Body of pancreas (tissue), 4 donors: ENCODE measurements around the gene AGBL4. TPM values are rescaled to one million over a fixed set of nuclear protein-coding genes. Genes with fewer than 3 reads are reported as not detected.

ENCODE experiments used
- ATAC-seq: fragments of 150-250 bp; one replicate; pipeline ENCODE4 v1.9.1; 2016
- DNase-seq, 4 donors: peaks; one replicate each; pipeline ENCODE4 v3.0.0-alpha.2; 2019
- H3K27ac ChIP-seq, 4 donors: fragments of 200-600 bp; sonication (generic); 1 replicate in 3 of 4; 2 replicates in 1 of 4; pipeline versions ENCODE4 v1.5.1 to v1.6.1; 2016 to 2019; ENCODE audit warnings: mild to moderate bottlenecking in 1 of 4, mixed read lengths in 1 of 4, moderate library complexity in 1 of 4
- H3K27me3 ChIP-seq, 2 donors: fragments of 200-600 bp; sonication (generic); one replicate each; pipeline ENCODE4 v1.6.0; 2016; ENCODE audit warnings: mild to moderate bottlenecking in 1 of 2
- H3K36me3 ChIP-seq, 2 donors: fragments of 200-600 bp; sonication (generic); replicated peaks in 1 of 2; 2 replicates each; pipeline ENCODE4 v1.5.1; 2016; ENCODE audit warnings: low read depth in 2 of 2; ENCODE audit not compliant: insufficient read depth in 1 of 2
- H3K4me1 ChIP-seq: fragments of 200-600 bp; sonication (generic); one replicate; pipeline ENCODE4 v1.6.0; 2016
- H3K4me3 ChIP-seq, 2 donors: fragments of 200-600 bp; sonication (generic); 1 replicate in 1 of 2; 2 replicates in 1 of 2; pipeline ENCODE4 v1.5.1; 2016 to 2019
- H3K9me3 ChIP-seq, 3 donors: fragments of 200-600 bp; sonication (generic); 1 replicate in 2 of 3; 2 replicates in 1 of 3; pipeline ENCODE4 v1.5.1; 2016
- POLR2A ChIP-seq, 3 donors: fragments of 450-650 bp; IDR thresholded peaks; one replicate each; pipeline ENCODE4 v1.6.1; 2016; ENCODE audit warnings: antibody characterized with exemption in 3 of 3, mild to moderate bottlenecking in 2 of 3
- WGBS, 2 donors: methylation state at CpG; one replicate each; pipeline ENCODE4 v1.1.5; 2017; 5-methylcytosine and 5-hydroxymethylcytosine counted together
- intact Hi-C: fragments of 100-400 bp; cut with DNase I; formaldehyde crosslinking; loops from one replicate; pipeline ENCODE4 v1.15.1; 2023
- total RNA-seq, 2 donors: library from RNA; depleted of rRNA; stranded (reverse); fragments of >200 nt; gene quantifications; one replicate each; pipeline ENCODE4 v1.1.0, GENCODE V29; 2016
- TF ChIP-seq, protein P1 (sequence below), 7 experiments: fragments of 450-650 bp in 4 of 7; fragments of 200-600 bp in 3 of 7; sonication (generic) in 3 of 7; IDR thresholded peaks; one replicate each; pipeline ENCODE4 v1.5.1; 2016 to 2019; ENCODE audit warnings: antibody characterized with exemption in 7 of 7

AGBL4 gene
- total RNA-seq, 2 donors from 2014 or later = 0.33 to 0.78 TPM

DNA sequence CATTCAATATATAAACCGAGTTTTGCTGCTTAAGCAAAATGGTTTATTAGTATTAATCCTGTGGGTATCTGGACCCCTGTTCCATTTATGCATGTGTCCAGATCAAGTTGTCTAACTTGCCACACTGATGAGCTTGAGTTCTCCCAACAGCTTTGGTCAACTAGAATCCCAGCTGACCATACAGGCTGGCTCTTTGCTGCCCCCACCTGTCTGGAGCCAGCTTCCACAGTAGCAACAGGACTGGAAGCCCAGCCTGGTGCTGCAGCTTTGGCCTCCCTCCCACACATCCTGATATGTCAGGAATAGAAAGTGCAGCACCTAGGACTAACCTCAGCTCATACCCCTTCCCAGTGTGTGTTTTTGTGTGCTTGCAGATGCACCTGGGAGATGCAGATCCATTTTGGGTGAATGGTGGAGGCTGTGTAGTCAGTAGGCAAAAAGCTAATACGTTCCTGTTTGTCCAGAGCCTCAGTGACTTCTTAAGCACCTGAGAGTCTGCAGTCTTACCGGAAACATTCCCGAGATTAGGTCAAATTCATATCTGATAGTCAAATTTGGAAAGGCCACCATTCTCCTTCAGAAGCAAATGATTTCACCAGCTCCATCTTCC, 1206.1 kb downstream of the AGBL4 start:
- no peak overlapping the region for H3K27ac ChIP-seq
- 30 to 31% methylated on average over 4 of the region's 4 CpGs for WGBS, 2 donors
- no peaks in the 10 kb centered on the region for H3K9me3 ChIP-seq
- H3K4me3 ChIP-seq = no peak overlapping the region
- intact Hi-C loops = loop anchor here (10.0 kb wide), 1 partner anchor 143 kb away; no protein-coding TSS in a partner anchor
- no peaks in the 10 kb centered on the region for H3K36me3 ChIP-seq
- H3K4me1 ChIP-seq = no peaks in the 10 kb centered on the region
- ATAC-seq (peak; percentile 55), DNase-seq (peak; percentile 61 to 79 (median 64))
- no peaks in the 10 kb centered on the region for H3K27me3 ChIP-seq
- no peak for TF ChIP-seq POLR2A (IDR thresholded peaks at IDR 0.05)
- TF ChIP-seq, protein P1, sequence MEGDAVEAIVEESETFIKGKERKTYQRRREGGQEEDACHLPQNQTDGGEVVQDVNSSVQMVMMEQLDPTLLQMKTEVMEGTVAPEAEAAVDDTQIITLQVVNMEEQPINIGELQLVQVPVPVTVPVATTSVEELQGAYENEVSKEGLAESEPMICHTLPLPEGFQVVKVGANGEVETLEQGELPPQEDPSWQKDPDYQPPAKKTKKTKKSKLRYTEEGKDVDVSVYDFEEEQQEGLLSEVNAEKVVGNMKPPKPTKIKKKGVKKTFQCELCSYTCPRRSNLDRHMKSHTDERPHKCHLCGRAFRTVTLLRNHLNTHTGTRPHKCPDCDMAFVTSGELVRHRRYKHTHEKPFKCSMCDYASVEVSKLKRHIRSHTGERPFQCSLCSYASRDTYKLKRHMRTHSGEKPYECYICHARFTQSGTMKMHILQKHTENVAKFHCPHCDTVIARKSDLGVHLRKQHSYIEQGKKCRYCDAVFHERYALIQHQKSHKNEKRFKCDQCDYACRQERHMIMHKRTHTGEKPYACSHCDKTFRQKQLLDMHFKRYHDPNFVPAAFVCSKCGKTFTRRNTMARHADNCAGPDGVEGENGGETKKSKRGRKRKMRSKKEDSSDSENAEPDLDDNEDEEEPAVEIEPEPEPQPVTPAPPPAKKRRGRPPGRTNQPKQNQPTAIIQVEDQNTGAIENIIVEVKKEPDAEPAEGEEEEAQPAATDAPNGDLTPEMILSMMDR (IDR thresholded peaks at IDR 0.05) = peak; percentile 60 to 76 (median 65)

DNA sequence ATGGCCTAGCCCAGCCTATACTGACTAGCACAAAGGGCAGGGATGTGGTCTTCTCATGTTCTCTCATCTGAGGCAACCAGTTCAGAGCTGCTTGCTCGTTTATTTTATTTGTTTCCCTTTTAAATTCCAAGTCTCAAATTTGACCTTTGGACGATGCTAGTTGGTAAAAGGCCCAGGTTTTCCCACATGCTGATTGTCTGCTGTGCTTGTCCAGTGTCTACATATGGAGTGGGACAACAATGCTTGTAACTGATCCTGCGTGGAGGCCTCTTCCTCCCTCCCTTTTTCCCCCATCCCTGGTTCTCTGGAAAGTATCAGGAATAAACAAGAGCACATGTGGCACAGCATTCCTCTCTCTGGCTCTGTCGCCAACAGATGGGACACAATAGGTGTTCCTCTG, 1213.0 kb downstream of the AGBL4 start:
- no peaks in the 10 kb centered on the region for H3K36me3 ChIP-seq
- ATAC-seq (no peak), DNase-seq (no peak)
- 31 to 37% methylated on average over 4 of the region's 4 CpGs for WGBS, 2 donors
- no peaks in the 10 kb centered on the region for H3K27me3 ChIP-seq
- H3K4me3 ChIP-seq = no peak overlapping the region
- TF ChIP-seq, protein P1 (IDR thresholded peaks at IDR 0.05) = no peak
- TF ChIP-seq POLR2A (IDR thresholded peaks at IDR 0.05) = no peak
- intact Hi-C loops = loop anchor here (10.0 kb wide), 1 partner anchor 136 kb away; no protein-coding TSS in a partner anchor
- no peaks in the 10 kb centered on the region for H3K9me3 ChIP-seq
- H3K4me1 ChIP-seq = no peaks in the 10 kb centered on the region
- H3K27ac ChIP-seq = no peak overlapping the region

DNA sequence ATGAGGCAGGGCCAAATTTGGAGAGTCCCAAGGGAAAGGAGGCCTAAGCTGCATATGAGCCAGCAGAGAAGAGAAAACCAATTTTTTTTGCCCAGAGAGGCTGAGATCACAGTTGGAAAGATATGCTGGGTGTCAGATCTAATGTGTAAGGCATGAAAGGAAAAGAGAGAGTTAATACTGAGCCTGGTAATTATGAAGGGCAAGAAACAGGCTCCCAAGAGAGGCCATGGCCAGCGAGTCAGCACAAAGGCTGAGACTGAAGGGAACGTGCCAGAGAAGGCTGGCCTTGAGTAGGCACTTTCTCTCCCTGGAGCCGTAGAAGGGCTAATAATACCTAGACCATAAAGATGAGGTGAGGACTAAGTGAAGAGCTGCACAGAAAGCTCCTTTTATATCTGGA, 1215.3 kb downstream of the AGBL4 start:
- Histone ChIP-seq H3K9me3 (no peaks in the 10 kb centered on the region), H3K36me3 (no peaks in the 10 kb centered on the region), H3K27me3 (no peaks in the 10 kb centered on the region), H3K4me3 (no peak overlapping the region), H3K4me1 (no peaks in the 10 kb centered on the region), H3K27ac (no peak overlapping the region)
- WGBS, 2 donors = 53 to 57% methylated on average over 3 of the region's 3 CpGs
- no peak for TF ChIP-seq POLR2A (IDR thresholded peaks at IDR 0.05)
- TF ChIP-seq, protein P1 (IDR thresholded peaks at IDR 0.05) = no peak
- ATAC-seq (no peak), DNase-seq (no peak)
- intact Hi-C loops = no loop called here

DNA sequence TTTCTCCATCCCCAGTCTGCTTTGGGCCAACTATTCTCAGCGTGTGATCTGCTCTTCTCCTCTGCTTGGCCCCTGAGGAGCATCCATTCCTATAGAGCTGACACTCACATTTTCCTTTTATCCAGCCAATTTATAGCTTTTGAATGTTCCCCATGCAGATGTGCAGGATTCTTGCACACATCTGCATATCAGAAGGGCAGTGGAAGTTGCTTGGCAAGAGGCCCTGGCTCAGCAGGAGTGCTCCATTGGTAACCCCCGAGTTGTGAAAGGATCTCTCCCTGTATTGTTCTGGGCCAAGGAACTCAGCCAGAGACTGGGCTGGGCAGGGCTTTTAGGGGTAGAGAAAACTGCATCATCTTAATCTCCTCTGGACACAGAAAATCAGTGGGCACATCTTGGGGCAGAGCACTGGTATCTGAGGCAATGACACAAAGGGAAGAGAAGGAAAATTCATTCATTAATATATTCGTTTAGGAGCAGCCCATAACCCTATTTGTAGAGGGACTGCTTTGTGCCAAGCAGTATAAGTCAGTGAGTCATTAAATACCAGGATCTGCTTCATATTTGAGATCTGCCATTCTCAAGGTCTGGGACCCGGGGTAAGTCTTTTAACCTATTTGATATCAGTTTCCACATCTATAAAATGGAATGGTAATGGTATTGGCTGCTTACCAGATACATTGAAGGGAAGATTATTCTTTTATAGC, 1216.0 kb downstream of the AGBL4 start:
- WGBS, 2 donors = 34 to 41% methylated on average over 4 of the region's 4 CpGs
- no peaks in the 10 kb centered on the region for H3K4me1 ChIP-seq

More for the DNA sequence above, 1216.0 kb downstream of the AGBL4 start:
- intact Hi-C loops = no loop called here
- ATAC-seq (no peak), DNase-seq (no peak)
- H3K27me3 ChIP-seq = no peaks in the 10 kb centered on the region
- H3K27ac ChIP-seq = no peak overlapping the region
- H3K4me3 ChIP-seq = no peak overlapping the region
- TF ChIP-seq, protein P1 (IDR thresholded peaks at IDR 0.05) = no peak
- TF ChIP-seq POLR2A (IDR thresholded peaks at IDR 0.05) = no peak
- H3K9me3 ChIP-seq = no peaks in the 10 kb centered on the region
- H3K36me3 ChIP-seq = no peaks in the 10 kb centered on the region
